K562 (cell line): Measurements from ENCODE around the gene CCDC181. TPM values are rescaled to one million over a fixed set of nuclear protein-coding genes. Genes with fewer than 3 reads are reported as not detected.

Source experiments
- BRD4 ChIP-seq: fragments of 200-600 bp; sonication (generic); IDR thresholded peaks from 2 replicates; pipeline ENCODE4 v1.6.1; 2017; ENCODE audit warnings: inconsistent platforms
- GATAD2B ChIP-seq: fragments of 450-650 bp; IDR thresholded peaks from 2 replicates; pipeline ENCODE4 v1.6.1; 2017; ENCODE audit warnings: mild to moderate bottlenecking, borderline replicate concordance
- ZBED1 ChIP-seq: IDR thresholded peaks from 2 replicates; pipeline ENCODE4 v1.6.1; 2014
- ZNF436 ChIP-seq: fragments of 250-450, 450-650 bp; sonication (Bioruptor Pico); formaldehyde crosslinking; IDR thresholded peaks from 2 replicates; pipeline ENCODE4 v1.7.0; 2020; ENCODE audit warnings: mild to moderate bottlenecking
- polyA plus RNA-seq, 8 experiments: library from polyadenylated mRNA; depleted of rRNA in 4 of 8; stranded (reverse) in 5 of 8; unstranded in 3 of 8; fragments of >200 nt; fragmentation: Nextera tagmentation in 2 of 8; fragmentation: Illumina TruSeq in 1 of 8; extraction: Ambion mirVana in 2 of 8; extraction: Trizol in 1 of 8; gene quantifications; 2 replicates each; pipeline versions ENCODE4 v1.2.1 to v1.2.3, GENCODE V29; 2011 to 2014; ENCODE audit warnings: inconsistent platforms in 1 of 8, missing spikeins in 1 of 8
- small RNA-seq: library from RNA; depleted of rRNA; stranded (forward); fragments of <200 nt; gene quantifications from one replicate; pipeline ENCODE3, GENCODE V24; 2014
- total RNA-seq, 7 experiments: library from RNA; depleted of rRNA in 6 of 7; stranded (reverse); fragments of >200 nt in 6 of 7; fragmentation: Illumina TruSeq in 2 of 7; extraction: Trizol in 2 of 7; gene quantifications; 2 replicates each; pipeline versions ENCODE4 v1.2.1 to v1.2.3, GENCODE V29; 2011 to 2021; ENCODE audit warnings: low replicate concordance in 1 of 7
- TF ChIP-seq, protein P1 (sequence below): fragments of 250-450 bp; sonication (Bioruptor Pico); IDR thresholded peaks from 2 replicates; pipeline ENCODE4 v1.8.0; 2021; ENCODE audit warnings: borderline replicate concordance, mild to moderate bottlenecking, moderate library complexity; ENCODE audit not compliant: poor library complexity, severe bottlenecking
- TF ChIP-seq, protein P2 (sequence below): sonication (generic); IDR thresholded peaks from 2 replicates; pipeline ENCODE4 v1.6.1; 2016
- TF ChIP-seq, protein P3 (sequence below): sonication (generic); formaldehyde crosslinking; IDR thresholded peaks from 2 replicates; pipeline ENCODE4 v1.8.0; 2022; ENCODE audit warnings: mild to moderate bottlenecking, missing genetic modification reagents
- TF ChIP-seq, protein P4 (sequence below): fragments of 200-400 bp; formaldehyde crosslinking; IDR thresholded peaks from 2 replicates; pipeline ENCODE4 v1.6.1; 2017; ENCODE audit warnings: mild to moderate bottlenecking, low read depth, low read length, moderate library complexity

CCDC181 gene
- total and polyA plus RNA-seq, 9 of the 15 experiments (the other 6 are each of a cell fraction or from before 2014, with no cell fraction given) = 0.04 to 0.14 TPM; not detected in 7

DNA sequence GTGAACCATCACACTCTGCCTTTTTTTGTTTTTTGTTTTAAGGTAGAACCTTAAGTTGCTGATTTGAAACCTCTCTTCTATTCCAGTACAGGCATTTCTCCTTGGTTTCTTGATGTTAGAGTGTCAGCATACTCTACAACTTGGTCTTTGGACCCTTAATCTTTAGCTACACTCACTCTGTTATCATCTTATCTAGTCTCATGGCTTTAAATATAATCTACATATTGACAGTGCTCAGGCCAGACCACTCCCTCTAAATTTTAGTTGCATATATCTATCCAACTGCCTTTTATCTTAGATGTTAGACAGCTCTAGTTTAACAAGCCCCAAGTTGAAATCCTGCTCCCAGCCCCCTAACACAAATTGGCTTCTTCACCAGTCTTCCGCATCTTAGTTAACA, 81.8 kb downstream of the CCDC181 start (continued):
- TF ChIP-seq, protein P1, sequence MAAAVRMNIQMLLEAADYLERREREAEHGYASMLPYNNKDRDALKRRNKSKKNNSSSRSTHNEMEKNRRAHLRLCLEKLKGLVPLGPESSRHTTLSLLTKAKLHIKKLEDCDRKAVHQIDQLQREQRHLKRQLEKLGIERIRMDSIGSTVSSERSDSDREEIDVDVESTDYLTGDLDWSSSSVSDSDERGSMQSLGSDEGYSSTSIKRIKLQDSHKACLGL (CRISPR knock-in tag) = no peak
- TF ChIP-seq ZNF436 (CRISPR knock-in tag) (no peak), ZBED1 (no peak), BRD4 (0 out of 2 replicates have a peak, but pooled peaks have one; percentile 13), GATAD2B (0 out of 2 replicates have a peak, but pooled peaks have one; percentile 22)
- TF ChIP-seq, protein P2, sequence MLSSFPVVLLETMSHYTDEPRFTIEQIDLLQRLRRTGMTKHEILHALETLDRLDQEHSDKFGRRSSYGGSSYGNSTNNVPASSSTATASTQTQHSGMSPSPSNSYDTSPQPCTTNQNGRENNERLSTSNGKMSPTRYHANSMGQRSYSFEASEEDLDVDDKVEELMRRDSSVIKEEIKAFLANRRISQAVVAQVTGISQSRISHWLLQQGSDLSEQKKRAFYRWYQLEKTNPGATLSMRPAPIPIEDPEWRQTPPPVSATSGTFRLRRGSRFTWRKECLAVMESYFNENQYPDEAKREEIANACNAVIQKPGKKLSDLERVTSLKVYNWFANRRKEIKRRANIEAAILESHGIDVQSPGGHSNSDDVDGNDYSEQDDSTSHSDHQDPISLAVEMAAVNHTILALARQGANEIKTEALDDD = peak; percentile 67
- TF ChIP-seq, protein P3, sequence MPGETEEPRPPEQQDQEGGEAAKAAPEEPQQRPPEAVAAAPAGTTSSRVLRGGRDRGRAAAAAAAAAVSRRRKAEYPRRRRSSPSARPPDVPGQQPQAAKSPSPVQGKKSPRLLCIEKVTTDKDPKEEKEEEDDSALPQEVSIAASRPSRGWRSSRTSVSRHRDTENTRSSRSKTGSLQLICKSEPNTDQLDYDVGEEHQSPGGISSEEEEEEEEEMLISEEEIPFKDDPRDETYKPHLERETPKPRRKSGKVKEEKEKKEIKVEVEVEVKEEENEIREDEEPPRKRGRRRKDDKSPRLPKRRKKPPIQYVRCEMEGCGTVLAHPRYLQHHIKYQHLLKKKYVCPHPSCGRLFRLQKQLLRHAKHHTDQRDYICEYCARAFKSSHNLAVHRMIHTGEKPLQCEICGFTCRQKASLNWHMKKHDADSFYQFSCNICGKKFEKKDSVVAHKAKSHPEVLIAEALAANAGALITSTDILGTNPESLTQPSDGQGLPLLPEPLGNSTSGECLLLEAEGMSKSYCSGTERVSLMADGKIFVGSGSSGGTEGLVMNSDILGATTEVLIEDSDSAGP (CRISPR knock-in tag) = no peak
- TF ChIP-seq, protein P4, sequence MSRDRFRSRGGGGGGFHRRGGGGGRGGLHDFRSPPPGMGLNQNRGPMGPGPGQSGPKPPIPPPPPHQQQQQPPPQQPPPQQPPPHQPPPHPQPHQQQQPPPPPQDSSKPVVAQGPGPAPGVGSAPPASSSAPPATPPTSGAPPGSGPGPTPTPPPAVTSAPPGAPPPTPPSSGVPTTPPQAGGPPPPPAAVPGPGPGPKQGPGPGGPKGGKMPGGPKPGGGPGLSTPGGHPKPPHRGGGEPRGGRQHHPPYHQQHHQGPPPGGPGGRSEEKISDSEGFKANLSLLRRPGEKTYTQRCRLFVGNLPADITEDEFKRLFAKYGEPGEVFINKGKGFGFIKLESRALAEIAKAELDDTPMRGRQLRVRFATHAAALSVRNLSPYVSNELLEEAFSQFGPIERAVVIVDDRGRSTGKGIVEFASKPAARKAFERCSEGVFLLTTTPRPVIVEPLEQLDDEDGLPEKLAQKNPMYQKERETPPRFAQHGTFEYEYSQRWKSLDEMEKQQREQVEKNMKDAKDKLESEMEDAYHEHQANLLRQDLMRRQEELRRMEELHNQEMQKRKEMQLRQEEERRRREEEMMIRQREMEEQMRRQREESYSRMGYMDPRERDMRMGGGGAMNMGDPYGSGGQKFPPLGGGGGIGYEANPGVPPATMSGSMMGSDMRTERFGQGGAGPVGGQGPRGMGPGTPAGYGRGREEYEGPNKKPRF = no peak

Small RNAs within 50 kb of the gene (small RNA-seq; reads per million reads assigned to genes)
- not detected for gene AL021068.2

Other genes starting within 250 kb of the CCDC181 start
- 7.9 and 8.8 TPM in 2 replicates for gene NME7, start 59.7 kb downstream of the CCDC181 start, total RNA-seq (2014; rRNA removed)
- 23.9 and 26.0 TPM in 2 replicates for gene NME7, start 59.7 kb downstream of the CCDC181 start, total RNA-seq (2014; rRNA removed; fragmentation: Illumina TruSeq; extraction: Trizol)
- gene NME7, start 59.7 kb downstream of the CCDC181 start, total RNA-seq (2015; rRNA removed; fragmentation: Illumina TruSeq; extraction: Trizol) = 20.5 and 23.3 TPM in 2 replicates
- gene NME7, start 59.7 kb downstream of the CCDC181 start, total RNA-seq (2021) = 20.7 and 22.4 TPM in 2 replicates
- gene NME7, start 59.7 kb downstream of the CCDC181 start, polyA plus RNA-seq (2011; rRNA removed) = 21.8 and 32.0 TPM in 2 replicates
- gene NME7, start 59.7 kb downstream of the CCDC181 start, polyA plus RNA-seq (2014; fragmentation: Illumina TruSeq; extraction: Trizol) = 29.6 and 31.3 TPM in 2 replicates
- 10 to 100 TPM; 40.3 to 43.2 TPM for gene NME7, start 59.7 kb downstream of the CCDC181 start, polyA plus RNA-seq (2014; fragmentation: Nextera tagmentation; extraction: Ambion mirVana)
- 20.6 and 28.4 TPM in 2 replicates for gene NME7, start 59.7 kb downstream of the CCDC181 start, polyA plus RNA-seq (2014; rRNA removed)
- gene BLZF1, start 59.3 kb downstream of the CCDC181 start, total RNA-seq (2014; rRNA removed) = 16.1 and 23.0 TPM in 2 replicates
- 28.8 and 32.8 TPM in 2 replicates for gene BLZF1, start 59.3 kb downstream of the CCDC181 start, total RNA-seq (2014; rRNA removed; fragmentation: Illumina TruSeq; extraction: Trizol)
- 21.6 and 23.2 TPM in 2 replicates for gene BLZF1, start 59.3 kb downstream of the CCDC181 start, total RNA-seq (2015; rRNA removed; fragmentation: Illumina TruSeq; extraction: Trizol)
- gene BLZF1, start 59.3 kb downstream of the CCDC181 start, total RNA-seq (2021) = 20.5 and 21.1 TPM in 2 replicates
- 23.3 and 29.1 TPM in 2 replicates for gene BLZF1, start 59.3 kb downstream of the CCDC181 start, polyA plus RNA-seq (2011; rRNA removed)
- gene BLZF1, start 59.3 kb downstream of the CCDC181 start, polyA plus RNA-seq (2014; fragmentation: Illumina TruSeq; extraction: Trizol) = 24.1 and 27.6 TPM in 2 replicates
- gene BLZF1, start 59.3 kb downstream of the CCDC181 start, polyA plus RNA-seq (2014; fragmentation: Nextera tagmentation; extraction: Ambion mirVana) = 10 to 100 TPM; 25.3 to 32.8 TPM
- gene BLZF1, start 59.3 kb downstream of the CCDC181 start, polyA plus RNA-seq (2014; rRNA removed) = 21.0 and 22.2 TPM in 2 replicates
- 14.4 and 18.4 TPM in 2 replicates for gene SLC19A2, start 58.5 kb upstream of the CCDC181 start, total RNA-seq (2014; rRNA removed)
- 28.9 and 30.9 TPM in 2 replicates for gene SLC19A2, start 58.5 kb upstream of the CCDC181 start, total RNA-seq (2014; rRNA removed; fragmentation: Illumina TruSeq; extraction: Trizol)
- 17.9 and 19.5 TPM in 2 replicates for gene SLC19A2, start 58.5 kb upstream of the CCDC181 start, total RNA-seq (2015; rRNA removed; fragmentation: Illumina TruSeq; extraction: Trizol)
- 18.0 TPM in 2 replicates for gene SLC19A2, start 58.5 kb upstream of the CCDC181 start, total RNA-seq (2021)
- 37.9 and 42.8 TPM in 2 replicates for gene SLC19A2, start 58.5 kb upstream of the CCDC181 start, polyA plus RNA-seq (2011; rRNA removed)
- 17.6 and 20.0 TPM in 2 replicates for gene SLC19A2, start 58.5 kb upstream of the CCDC181 start, polyA plus RNA-seq (2014; fragmentation: Illumina TruSeq; extraction: Trizol)
- 1 to 10 TPM; 7.4 to 8.9 TPM for gene SLC19A2, start 58.5 kb upstream of the CCDC181 start, polyA plus RNA-seq (2014; fragmentation: Nextera tagmentation; extraction: Ambion mirVana)
- 19.2 and 19.4 TPM in 2 replicates for gene SLC19A2, start 58.5 kb upstream of the CCDC181 start, polyA plus RNA-seq (2014; rRNA removed)
- not detected in 2 replicates for gene F5, start 159.0 kb upstream of the CCDC181 start, total RNA-seq (2014; rRNA removed)
- not detected in 2 replicates for gene F5, start 159.0 kb upstream of the CCDC181 start, total RNA-seq (2014; rRNA removed; fragmentation: Illumina TruSeq; extraction: Trizol)
- not detected in 2 replicates for gene F5, start 159.0 kb upstream of the CCDC181 start, total RNA-seq (2015; rRNA removed; fragmentation: Illumina TruSeq; extraction: Trizol)
- gene F5, start 159.0 kb upstream of the CCDC181 start, total RNA-seq (2021) = 0.07 and 0.13 TPM in 2 replicates
- gene F5, start 159.0 kb upstream of the CCDC181 start, polyA plus RNA-seq (2011; rRNA removed) = not detected in 2 replicates
- gene F5, start 159.0 kb upstream of the CCDC181 start, polyA plus RNA-seq (2014; fragmentation: Illumina TruSeq; extraction: Trizol) = not detected in 2 replicates
- not detected for gene F5, start 159.0 kb upstream of the CCDC181 start, polyA plus RNA-seq (2014; fragmentation: Nextera tagmentation; extraction: Ambion mirVana)
- 0.03 TPM in 1 of 2 replicates, not detected in the other for gene F5, start 159.0 kb upstream of the CCDC181 start, polyA plus RNA-seq (2014; rRNA removed)
- not detected in 2 replicates for gene SELP, start 202.7 kb upstream of the CCDC181 start, total RNA-seq (2014; rRNA removed)
- not detected in 2 replicates for gene SELP, start 202.7 kb upstream of the CCDC181 start, total RNA-seq (2014; rRNA removed; fragmentation: Illumina TruSeq; extraction: Trizol)
- not detected in 2 replicates for gene SELP, start 202.7 kb upstream of the CCDC181 start, total RNA-seq (2015; rRNA removed; fragmentation: Illumina TruSeq; extraction: Trizol)
- gene SELP, start 202.7 kb upstream of the CCDC181 start, total RNA-seq (2021) = not detected in 2 replicates
- not detected in 2 replicates for gene SELP, start 202.7 kb upstream of the CCDC181 start, polyA plus RNA-seq (2011; rRNA removed)
- gene SELP, start 202.7 kb upstream of the CCDC181 start, polyA plus RNA-seq (2014; fragmentation: Illumina TruSeq; extraction: Trizol) = not detected in 2 replicates
- gene SELP, start 202.7 kb upstream of the CCDC181 start, polyA plus RNA-seq (2014; fragmentation: Nextera tagmentation; extraction: Ambion mirVana) = not detected
- gene SELP, start 202.7 kb upstream of the CCDC181 start, polyA plus RNA-seq (2014; rRNA removed) = not detected in 2 replicates